Eye (tissue), 1 donor: ENCODE measurements around the gene RBBP7.

Experiments used
- DNase-seq: peaks from one replicate; pipeline ENCODE4 v3.0.0-alpha.2; 2015

The RBBP7 gene

GRCh38 chrX:16825264-16826035 is 44.7 kb downstream of the RBBP7 start:
- DNase-seq: no peak

DNA sequence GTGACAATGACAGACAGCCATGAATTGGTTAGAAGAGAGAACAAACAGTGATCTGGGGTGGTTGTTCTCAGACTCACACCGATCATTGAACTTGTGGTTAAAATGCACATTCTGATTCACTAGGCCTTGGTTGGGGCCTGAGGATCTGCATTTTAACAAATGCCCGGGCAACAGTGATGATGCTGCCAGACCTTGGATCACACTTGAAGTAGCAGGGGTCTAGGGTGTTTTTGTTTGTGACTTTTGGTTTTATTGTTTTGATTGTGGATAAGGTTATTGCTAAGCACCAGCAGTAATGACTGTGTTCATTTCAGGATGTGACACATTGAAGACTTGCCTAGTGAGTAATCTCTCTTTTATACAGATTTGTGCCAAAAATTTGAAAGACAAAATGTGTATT is 47.4 kb downstream of the RBBP7 start:
- no peak for DNase-seq

DNA sequence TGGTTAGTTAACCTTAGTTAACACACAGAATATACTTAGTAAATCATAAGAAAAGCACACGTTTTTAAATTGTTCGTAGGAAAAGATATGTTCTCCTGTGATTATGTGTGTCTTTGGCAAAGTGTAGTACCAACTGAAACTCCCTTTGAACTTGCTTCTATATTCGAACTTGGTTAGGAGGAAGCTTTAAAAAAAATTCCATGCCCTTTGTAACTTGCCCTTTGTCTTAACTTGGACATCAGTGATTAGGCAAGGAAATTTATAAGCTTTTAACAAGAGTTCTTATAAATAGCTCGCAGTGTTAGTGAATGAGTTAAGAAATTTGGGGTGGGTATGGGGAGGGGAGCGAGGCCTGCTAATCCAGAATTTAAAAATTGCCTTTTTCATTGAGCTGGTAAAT is 50.5 kb downstream of the RBBP7 start:
- no peak for DNase-seq

GRCh38 chrX:16814597-16814996 is 55.6 kb downstream of the RBBP7 start:
- no peak for DNase-seq

DNA sequence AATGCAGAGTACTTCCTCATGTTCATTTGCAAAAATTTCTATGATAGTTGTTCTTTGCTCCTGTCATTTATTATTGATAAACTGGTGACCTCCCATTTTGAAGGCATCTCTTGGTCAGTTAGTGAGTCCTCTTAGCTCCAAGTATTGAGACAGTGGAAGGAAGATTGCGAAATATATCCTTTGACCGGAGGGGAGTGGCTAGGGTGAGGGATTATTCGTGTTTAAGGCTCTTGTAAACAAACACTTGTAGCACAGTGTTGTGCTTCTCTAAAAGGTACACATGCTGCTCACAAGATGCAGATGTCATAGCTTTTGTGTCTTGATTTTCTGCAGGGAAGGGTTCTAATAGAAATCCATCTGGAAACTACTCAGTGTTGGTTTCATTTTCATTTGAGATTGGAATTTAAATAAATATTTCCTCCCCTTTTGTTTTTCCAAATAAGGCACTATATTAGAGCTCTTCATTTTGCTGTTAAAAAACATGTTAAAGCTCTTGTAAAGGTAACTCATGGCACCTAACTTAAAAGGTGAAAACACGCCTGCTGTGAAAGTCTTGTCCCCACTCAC is 62.1 kb downstream of the RBBP7 start:
- no peak for DNase-seq

DNA sequence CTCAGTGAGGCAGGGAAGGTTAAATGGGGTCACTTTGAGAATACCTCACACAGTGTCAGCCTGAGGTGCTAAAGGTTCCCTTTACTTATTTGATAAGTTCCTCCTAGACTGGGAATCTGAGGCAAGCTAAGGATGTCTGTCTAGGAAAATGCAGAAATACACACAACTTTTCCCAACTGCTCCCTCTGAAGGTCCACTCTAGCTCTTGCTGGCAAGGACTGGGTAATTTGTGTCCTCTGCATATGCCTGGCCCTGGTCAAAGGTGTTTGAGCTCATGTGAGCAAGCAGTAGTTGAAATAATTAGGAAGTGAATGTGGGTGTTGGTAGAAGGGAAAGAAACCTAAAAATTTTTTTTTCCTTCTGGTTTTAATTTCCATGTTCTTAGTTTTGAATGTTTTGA is 62.6 kb downstream of the RBBP7 start:
- peak; percentile 21 for DNase-seq

- no peak for DNase-seq
Observed at GRCh38 chrX:16804923-16805464, 65.2 kb downstream of the RBBP7 start.

DNA sequence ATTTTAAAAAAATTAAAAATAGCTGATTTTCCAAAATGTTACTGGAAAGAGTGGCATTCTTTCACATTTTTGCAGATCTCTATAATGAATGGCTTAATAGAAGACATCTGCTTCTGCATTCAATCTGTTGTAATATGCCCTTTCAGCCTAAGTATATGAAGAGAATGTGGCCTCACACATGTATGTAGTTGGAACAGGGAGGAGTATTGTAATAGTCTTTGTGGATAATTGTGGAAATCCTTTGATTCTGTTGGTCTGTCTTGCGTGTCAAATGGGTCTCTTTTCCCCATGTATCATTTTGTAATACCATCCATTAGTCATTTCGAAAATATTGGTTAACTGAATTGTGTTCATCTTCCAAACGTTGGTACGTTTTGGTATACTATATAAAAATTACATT is 72.3 kb downstream of the RBBP7 start:
- no peak for DNase-seq

- DNase-seq: no peak
Observed at GRCh38 chrX:16797358-16797757, 72.8 kb downstream of the RBBP7 start.

GRCh38 chrX:16796298-16796697 is 73.9 kb downstream of the RBBP7 start:
- no peak for DNase-seq
